Inflammatory macrophage treated with lipopolysaccharide for 1 hour (primary cell): ENCODE results near the gene CNNM1.
A peak's percentile ranks its signal among the peaks of the same experiment; 100 is the strongest.

Experiments
- DNase-seq, 2 donors: peaks; one replicate each; pipeline ENCODE4 v3.0.0-alpha.2; 2020 to 2022

The CNNM1 gene

DNA sequence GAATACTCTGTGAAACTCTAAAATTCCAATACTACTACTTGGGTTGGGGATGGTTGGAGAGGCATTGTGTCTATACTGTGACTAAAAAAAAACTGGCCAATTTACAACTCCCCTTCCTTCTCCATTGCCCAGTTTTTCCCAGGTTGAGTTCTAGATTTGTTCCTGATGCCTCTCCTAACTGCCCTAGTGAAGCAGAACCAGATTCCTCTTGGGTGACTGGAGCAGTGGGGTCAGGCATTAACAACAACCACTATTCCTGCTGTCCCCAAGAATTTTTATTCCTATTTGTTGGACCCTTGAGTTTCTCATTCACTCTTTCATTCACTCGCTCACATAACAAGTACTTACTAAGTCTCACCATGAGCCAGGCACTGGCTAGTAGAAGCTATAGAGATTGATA is 95.5 kb downstream of the CNNM1 start:
- no peak for DNase-seq

DNA sequence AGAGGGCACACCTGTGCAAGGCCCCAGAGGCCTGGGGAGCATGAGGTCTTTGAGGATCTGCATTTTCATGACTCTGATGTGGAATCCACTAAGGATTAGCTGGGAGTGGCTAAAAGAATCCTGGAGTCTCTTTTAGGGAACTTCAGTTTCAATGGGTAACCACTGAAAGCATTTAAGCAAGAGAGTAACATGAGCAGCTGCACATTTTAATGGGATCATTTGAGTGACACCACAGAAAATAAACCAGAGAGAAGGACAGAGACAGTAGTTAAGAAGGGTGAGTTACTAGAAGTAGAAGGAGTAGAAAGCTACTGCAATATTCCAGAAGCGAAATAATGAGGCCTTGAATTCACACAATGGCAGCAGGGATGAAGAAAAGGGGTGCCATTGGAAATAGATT is 96.0 kb downstream of the CNNM1 start:
- DNase-seq = no peak

DNA sequence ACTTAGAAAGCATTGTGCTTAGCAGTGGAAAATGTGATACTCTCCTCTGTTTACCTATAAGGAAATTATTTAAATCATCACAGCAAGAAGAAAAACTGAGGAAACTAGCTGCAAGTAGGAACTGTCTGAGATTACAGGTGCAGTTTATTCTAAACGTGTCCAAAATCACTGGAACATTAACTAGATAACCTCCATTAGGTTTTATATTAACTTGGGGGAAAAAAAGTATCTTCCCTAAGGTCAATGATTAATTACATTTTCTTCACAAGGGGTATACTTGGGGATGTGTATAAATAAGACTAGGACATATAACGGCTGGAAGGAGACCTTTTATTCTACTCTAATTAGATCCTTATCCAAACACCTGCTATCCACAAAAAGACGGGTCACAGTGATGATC is 97.5 kb downstream of the CNNM1 start:
- no peak for DNase-seq

DNA sequence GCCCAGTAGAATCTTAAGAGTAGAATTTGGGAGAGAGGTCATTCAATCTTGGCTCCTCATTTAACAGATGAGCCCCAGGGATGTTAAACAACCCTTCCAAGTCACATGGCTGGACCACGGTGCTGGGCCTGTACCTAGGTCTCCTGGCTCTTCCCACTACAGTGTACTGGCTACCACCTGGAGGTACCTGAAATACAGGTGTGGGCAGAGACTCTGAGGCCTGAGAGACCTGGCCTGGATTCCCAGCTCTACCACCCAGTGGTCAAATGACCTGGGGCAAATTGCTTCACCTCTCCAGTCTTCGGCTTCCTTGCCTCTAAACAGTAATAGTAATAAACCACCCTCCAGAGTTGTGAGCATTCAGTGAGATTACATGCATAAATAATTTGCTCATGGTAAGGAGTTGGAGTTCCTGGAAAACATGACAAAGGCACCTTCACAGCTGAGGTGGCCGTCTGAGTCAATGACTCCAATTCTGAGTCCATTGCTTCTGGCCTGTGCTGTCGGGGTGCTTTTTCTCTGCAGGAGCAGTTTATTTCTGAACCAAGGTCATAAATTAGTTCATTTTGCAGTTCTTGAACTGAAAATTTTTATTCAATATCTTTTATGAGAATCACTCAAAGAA is 98.5 kb downstream of the CNNM1 start:
- DNase-seq = no peak

DNA sequence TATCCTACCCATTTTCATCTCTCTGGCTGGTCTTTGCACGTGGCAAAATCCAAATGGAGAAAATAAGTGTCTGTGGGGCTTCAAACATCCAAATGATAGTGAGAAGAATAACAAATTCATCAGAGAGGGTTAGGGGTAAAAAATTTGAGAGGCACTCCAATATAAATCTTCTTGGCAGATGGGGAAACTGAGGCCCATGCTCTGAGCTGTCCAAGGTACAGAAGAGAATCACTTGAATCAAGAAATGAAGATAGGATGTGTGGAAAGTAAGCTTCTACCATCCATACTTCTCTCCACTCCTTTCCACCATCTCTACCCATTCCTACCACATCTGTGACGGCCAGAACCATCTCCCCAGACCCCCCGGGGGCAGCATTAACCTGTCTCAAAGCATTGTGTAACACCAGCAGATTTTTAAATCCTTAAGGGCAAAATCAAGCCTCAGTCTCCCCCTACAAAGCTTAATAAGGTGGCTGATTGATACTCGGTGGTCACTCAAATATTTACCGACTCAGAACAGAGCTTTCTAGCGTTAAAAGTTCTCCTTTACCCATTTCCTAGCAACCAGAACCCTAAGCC is 100.5 kb downstream of the CNNM1 start:
- no peak for DNase-seq

DNA sequence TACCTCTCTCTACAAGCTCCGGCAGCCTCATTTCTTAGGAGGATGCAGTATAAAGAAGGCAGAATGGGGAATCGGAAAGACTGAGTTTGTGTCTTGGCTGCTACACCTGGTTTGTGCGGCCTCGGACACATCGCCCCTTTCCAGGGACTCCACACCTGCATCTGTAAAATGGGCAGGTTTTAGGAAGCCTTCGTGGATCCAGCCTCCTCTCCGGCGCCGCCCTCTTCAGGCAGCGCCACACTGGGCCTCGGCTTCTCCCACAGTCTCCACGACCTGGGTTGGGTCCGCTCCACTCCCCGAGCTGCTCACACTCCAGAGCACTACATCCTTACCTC is 100.9 kb downstream of the CNNM1 start:
- DNase-seq = peak in 1 of 2 donors; percentile 1

DNA sequence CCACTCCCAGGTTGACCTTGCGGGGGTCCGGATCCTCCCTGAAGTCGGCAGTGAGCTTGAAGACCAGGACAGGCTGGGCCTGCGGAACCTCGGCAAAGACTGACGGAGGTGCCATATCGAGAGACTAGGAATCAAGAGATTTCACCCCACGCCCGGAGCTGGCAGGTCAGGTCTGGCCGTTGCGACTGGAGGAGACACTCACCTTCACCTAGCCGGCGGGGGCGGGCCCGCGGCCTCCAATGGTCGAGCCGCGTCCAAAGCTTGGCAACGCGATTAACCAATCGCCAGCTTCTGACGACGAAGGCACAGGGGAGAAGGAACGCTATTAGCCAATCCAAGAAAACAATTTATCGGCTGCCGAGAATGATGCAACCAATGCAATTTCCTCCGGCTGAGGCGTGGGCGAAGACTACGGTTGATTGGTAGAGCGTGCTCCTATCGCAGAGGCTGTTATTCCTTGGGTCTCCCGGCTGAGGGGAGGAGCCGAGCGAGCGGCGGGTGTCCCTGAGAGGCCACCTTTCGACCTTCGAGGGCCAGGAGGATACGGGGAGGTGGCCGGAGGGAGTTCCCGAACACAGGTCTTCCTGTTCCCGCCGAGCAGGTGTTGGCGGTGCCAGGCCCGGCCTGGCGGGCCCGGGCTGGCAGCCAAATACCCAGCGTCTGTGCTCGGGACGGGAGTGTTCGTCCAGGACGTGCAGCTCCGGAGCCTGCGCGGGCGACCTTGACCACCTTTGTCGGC is 101.5 kb downstream of the CNNM1 start, which contains the start of gene GOT1:
Gene GOT1 (minus strand): TSS at position 174 of the 739 bp plus-strand sequence. CDS start 59 bp downstream, at position 115.
- peak; percentile 99 to 100 for DNase-seq

DNA sequence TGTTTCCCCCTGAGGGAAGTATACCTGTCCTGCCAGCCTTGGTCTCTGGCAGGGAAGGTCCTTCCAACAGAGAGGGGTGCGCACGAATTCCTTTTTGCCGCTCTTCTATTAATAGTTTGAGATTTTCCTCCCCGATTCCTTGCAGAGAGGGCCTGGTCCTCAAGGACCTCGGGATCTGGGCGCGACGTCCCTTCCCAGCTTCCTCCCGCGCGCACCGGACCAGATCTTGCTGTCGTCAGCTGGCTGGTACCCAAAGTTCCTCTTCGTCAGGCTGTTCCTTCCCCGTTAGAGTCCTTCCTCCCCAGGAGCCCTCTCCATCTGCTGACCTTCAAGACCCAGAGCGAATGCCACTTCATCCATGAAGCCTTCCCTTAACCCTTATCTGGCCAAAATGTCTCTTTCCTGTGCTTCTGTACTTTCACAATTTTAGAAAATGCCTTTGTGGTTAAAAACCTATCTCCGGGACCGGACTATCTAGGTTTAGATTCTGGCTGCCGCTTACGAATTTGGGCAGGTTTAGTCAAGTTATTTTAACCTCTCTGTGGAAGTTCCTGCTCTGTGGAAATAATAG is 102.1 kb downstream of the CNNM1 start:
- peak; percentile 50 to 66 for DNase-seq

DNA sequence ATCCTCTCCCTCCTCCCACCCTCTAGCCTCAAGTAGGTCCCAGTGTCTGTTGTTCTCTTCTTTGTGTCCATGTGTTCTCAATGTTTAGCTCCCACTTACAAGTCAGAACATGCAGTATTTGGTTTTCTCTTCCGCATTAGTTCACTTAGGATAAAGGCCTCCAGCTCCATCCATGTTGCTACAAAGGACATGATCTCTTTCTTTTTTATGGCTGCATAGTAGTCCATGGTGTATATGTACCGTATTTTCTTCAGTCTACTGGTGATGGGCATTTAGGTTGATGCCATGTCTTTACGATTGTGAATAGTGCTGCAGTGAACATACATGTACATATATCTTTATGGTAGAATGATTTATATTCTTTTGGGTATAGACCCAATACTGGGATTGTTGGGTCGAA is 102.9 kb downstream of the CNNM1 start:
- no peak for DNase-seq

DNA sequence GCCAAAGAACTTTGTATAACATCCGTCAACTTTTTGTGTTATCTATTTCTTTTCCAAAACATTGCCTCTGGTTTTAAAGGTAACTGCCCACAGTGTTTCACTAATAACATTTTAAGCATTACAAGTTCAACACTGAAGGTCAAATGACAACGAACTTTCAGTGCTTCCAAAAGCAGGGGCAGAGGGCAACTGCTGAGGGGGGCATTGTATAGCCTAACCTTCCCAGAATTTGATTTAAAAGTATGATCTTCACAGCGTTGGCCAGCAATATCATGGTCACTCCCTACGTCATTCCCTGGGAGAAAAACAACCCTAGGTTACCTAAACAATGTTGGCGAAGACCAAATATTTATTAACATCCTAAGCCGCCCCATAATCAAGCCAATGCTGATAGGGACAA is 103.7 kb downstream of the CNNM1 start:
- no peak for DNase-seq

DNA sequence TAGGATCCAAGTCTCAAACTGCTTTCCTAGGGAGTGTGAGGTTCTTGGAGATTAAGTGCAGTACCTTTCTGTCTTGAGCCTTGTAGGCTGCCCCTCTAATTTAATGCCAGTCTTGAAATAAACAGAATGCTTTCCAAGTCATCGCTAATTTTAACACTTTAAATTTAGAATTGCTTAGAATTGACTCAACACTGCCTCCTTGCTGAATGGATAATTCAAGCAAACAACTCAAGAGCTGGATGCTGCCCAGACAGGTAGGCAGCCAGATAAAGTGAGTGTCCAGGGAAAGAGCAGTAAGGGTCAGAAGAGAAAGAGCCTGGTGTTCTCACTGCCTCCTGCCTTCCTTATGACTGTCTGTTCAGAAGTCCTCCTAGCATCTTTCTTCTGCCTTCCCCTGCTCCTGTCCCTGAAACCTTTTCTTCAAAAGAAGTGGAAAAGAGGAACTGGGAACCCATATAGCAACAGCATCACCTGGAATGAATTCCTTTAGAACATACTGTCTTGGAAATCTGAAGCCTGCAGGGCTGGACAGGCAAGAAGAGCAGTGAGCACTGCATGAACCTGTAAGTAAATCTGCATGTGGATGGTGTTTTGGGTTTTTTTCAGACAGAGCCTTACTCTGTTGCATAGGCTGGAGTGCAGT is 104.3 kb downstream of the CNNM1 start:
- no peak for DNase-seq

DNA sequence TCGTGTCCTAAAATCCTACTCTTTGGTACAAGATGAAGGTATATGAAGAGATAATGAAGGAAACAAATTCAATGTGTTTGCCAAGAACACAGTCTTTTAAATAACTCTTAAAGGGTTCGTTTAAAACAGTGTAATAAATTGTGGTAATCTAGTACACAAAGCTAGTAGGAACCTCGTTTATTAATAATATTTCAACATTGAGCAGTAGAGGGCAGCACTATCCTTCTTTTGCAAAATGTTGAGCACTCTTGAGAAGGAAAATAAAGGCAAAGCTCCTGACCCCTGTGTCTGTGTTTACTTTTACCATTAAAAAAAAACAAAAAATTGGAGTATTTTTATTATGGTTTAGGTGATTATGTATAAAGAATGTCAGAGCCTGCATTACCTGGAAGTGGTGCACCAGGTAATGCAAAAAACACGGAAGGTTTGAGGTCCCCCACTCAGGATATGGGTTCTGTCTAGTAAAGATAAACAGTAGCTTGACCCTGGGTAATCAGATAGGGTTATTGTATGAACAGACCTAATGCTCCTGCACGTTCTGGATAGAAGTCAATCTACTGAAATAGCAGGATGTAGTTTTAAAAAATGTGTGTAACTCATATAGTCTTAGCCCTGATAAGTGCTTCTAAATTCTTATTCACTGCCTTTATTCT is 107.0 kb downstream of the CNNM1 start:
- peak; percentile 29 to 82 for DNase-seq

DNA sequence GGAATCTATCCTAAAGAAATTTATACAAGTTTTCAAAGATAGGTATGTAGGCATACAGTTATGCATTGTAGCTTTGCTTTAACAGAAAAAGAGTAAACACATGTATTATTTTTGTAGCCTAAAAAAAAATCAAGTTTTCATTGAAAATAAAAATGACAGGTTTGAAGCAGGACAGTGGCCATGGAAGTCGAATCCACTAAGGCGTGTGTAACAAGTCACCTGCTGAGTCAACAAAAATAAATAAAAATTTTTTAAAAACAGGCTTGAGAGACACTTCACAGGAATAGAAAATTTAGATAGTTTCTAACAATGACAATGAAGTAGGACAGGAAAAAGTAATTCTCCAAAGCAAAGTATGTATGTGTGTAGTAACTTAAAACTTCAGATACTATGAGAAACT is 109.7 kb downstream of the CNNM1 start:
- DNase-seq = no peak

DNA sequence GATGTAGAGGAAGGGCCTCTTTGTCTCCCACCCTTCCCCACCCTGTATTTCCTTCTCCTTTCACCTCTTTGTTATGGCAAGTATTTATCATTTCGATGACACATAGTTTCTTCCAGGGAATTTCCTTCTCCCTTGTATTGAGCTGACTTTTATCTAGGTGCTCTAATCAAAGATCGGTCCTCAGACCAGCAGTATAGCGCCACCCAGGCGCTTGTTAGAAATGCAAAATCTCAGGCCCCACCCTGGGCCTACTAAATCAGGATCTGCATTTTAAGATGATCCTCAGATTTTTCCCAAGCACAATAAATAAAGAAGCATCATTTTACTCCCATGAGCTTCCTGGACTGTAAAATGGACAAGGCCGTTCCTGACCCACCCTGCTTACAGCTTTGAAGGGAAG is 113.2 kb downstream of the CNNM1 start:
- DNase-seq = no peak

DNA sequence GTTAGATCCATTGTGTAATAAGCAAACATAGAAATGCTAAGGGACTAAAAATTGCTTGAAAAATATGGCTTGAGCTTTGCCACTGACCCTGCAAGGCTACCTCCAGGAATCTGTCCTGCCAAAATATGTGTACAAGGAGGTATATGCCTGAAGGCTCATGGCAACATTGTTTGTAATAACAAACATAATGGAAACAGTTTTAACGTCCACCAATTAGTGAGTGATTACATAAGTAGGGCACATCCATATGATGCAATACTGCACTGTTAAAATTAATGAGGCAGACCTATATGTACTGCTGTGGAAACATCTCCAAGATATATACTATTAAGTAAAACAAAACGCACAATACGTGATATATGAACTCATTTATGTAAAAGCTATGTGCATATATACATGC is 114.3 kb downstream of the CNNM1 start:
- no peak for DNase-seq
